Middle frontal gyrus (tissue), 1 donor: Measurements from ENCODE around the gene TSKU.
"Not testable (repeated sequence)": the region's sequence is repeated elsewhere in the genome, so short reads cannot be mapped to it uniquely, and the experiment has no call there.

Experiments
- DNase-seq: peaks from one replicate; pipeline ENCODE4 v3.0.0-alpha.2; 2015; ENCODE audit warnings: low spot score; ENCODE audit errors: extremely low spot score

TSKU gene

DNA sequence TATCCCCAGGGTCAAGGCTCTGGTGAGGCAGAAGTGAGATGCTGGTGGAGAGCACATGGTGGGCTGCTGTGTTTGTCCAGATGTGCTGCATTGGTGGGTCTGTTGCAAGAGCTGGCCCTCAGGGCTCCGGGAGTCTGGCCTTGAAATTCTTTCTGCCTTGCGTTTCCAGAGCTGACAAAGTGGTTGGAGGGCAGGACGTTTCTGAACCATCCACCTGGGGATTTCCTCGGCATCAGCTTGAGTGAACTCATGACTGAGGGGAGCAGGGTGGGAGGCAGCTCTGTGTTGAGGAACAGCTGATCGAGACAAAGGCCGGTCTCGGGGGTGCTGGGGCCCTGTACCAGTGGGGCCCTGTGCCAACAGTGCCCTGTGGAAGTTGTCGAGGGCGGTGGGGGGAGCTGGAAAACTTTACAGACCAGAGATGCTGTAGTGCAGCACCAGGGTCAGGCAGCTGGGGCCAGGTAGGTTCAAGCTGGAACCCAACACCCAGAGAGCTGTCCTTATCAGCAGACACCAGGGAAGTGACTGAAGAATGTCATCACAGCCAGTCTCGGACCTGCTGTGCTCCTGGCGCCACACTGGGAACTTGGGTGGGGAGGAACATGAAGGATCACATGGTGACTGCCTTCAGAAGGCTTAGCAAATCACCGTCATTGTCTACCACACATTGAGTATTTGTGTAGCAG, 4.9 kb downstream of the TSKU start:
- DNase-seq = no peak

DNA sequence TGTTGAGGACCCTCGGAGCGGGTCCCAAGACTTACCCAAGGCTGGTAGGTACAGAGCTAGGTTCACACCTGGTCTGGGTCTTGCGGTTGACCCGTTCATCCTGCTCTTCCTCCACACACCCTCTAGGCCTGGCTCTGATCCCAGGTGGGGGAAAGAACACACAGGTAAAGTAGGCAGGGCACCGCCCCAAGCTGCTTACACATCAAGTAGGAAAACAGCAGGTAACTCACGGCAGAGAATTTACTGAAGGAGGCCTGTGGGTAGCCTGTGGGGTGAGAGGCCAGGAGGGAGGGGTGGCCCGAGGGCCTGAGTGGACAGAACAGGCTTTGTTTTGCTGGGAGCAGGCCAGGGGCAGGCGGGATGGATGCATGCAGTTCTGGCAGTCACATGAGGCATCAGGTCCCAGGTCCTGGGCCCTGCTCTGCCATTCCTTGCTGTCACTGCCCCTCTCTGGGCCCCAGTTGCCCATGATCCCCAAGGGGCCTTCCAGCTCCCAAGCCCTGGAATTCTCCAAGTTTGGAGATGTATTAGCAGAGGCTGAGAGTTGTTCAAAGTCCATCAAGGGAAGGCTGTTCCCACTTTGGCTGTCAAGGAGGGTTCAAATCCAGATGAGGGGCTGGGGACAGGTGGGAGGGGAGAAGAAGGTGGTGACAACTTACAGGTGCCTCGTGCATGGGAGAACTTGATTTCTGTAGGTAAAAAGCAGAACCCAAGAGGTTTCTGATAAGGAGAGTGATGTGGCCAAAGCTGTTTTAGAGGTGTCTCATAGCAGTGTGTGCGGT, 5.7 kb downstream of the TSKU start:
- DNase-seq = no peak

DNA sequence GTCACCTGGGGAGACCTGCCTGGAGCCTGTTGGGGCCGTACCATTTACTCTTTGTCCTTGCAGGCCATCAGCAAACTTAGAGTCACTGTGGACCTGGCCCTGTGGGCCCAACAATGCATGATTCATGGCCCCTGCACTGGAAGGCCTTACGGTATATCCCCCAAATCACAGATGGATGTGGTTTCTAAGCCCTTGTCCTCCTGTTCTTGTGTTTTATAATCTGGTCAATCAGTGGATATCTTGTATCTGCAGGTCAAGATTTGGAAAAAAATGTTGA, 6.2 kb downstream of the TSKU start:
- no peak for DNase-seq

DNA sequence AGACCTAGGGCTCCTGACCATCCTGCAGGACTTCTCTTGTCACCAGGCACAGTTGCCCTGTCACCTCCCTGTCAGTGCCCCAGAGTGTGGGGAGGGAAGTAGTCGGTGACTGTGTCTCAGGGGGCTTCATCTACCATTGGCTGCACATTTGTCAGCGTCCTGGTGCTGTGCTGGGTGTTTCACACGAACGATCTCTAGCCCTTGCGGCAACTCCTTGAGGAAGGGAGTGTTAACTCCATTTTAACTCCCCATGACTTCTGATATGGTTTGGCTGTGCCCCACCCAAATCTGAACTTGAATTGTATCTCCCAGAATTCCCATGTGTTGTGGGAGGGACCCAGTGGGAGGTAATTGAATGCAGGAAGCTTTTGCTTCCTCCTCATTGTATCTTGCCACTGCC, 7.1 kb downstream of the TSKU start:
- DNase-seq = no peak

DNA sequence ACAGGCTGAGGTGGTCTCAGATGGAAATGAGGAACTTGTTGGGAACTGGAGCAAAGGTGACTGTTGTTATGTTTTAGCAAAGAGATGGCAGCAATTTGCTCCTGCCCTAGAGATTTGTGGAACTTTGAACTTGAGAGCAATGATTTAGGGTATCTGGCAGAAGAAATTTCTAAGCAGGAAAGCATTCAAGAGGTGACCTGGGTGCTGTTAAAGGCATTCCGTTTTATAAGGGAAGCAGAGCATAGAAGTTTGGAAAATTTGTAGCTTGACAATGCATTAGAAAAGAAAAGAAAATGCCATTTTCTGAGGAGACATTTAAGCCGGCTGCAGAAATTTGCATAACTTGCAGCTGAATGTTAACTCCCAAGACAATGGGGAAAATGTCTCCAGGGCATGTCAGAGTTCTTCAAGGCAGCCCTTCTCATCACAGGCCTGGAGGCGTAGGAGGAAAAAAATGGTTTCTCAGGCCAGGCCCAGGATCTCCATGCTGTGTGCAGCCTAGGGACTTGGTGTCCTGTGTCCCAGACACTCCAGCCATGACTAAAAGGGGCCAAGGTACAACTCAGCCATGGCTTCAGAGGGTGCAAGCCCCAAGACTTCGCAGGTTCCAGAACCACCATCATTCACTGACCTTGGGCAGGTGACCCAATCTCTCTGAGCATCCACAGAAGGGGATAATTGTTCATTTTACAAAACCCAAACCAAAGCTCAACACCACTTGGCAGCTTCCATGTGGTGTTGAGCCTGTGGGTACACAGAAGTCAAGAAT, 8.0 kb downstream of the TSKU start:
- DNase-seq = not testable (repeated sequence)

DNA sequence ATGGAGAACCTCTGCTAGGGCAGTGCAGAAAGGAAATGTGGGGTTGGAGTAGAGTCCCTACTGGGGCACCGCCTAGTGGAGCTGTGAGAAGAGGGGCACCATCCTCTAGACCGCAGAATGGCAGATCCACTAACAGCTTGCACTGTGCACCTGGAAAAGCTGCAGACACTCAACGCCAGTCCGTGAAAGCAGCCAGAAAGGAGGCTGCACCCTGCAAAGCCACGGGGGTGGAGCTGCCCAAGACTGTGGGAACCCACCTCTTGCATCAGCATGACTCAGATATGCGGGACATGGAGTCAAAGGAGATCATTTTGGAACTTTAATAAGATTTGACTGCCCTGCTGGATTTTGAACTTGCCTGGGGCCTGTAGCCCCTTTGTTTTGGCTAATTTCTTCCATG, 8.7 kb downstream of the TSKU start:
- DNase-seq = no peak

DNA sequence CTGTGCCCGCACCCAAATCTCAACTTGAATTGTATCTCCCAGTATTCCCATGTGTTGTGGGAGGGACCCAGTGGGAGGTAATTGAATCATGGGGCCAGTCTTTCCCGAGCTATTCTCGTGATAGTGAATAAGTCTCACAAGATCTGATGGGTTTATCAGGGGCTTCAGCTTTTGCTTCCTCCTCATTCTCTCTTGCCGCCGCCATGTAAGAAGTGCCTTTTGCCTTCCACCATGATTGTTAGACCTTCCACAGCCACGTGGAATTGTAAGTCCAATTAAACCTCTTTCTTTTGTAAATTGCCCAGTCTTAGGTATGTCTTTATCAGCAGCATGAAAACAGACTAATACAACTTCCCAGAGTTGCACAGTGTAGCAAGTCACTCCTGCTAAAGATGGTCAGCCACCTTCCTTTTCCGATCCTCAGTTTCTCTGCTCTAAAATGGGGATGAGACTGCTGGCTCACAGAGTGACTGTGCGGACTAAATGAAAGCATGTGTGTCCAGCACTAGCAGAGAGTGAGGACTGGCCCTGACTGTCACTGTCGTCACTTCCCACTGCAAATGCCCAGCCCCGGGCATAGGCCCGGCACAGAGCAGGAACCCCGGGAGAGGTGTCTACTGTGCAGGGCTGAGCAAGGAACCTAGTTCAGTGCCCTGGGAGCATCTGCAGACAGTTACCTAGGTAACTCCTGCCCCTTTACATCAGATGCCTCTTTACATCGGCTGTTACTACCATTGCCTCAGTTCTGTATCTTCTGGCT, 9.5 kb downstream of the TSKU start:
- DNase-seq = no peak

DNA sequence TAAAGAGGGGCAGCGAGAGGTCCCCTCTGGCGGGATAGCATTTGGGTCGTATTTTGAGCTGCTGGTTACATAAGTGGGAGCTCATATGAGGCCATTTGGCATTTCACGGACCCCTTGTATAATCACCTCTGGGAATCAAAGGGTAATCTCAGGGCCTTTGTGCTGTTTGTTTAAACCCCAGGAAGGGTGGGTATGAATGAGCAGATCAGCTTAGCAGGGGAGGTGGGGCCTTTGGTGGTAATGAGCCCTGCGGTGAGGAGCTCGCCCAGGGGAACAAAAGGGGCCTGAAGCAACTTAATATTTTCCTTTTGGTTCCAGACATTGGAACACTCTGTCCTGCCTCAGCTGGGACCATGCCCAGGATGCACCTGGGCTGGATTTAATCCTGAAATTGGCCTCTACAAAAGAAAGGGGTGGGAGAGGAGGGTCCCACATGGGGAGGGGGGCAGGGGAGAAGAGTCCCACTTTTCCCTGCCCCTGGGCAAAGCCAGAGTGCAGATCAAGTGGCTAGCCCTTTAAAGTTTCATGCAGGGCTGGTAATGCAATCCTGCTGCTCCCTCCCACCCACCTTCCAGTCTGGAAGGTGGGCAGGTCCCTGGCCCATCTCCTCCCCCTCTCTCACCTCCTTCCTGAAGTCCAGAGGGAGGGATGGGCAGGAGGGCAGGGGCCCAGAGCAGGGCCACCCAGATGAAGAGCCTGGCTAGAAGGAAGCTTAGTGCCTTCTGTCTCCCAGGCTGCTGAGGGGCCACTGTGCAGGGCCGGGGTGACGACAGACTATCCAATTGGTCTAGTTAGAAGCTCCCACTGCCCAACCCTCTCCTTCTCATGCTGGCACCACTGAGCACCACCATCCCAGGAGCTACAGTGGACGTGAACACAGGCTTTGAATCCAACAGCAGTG, 10.5 kb downstream of the TSKU start:
- DNase-seq = no peak

DNA sequence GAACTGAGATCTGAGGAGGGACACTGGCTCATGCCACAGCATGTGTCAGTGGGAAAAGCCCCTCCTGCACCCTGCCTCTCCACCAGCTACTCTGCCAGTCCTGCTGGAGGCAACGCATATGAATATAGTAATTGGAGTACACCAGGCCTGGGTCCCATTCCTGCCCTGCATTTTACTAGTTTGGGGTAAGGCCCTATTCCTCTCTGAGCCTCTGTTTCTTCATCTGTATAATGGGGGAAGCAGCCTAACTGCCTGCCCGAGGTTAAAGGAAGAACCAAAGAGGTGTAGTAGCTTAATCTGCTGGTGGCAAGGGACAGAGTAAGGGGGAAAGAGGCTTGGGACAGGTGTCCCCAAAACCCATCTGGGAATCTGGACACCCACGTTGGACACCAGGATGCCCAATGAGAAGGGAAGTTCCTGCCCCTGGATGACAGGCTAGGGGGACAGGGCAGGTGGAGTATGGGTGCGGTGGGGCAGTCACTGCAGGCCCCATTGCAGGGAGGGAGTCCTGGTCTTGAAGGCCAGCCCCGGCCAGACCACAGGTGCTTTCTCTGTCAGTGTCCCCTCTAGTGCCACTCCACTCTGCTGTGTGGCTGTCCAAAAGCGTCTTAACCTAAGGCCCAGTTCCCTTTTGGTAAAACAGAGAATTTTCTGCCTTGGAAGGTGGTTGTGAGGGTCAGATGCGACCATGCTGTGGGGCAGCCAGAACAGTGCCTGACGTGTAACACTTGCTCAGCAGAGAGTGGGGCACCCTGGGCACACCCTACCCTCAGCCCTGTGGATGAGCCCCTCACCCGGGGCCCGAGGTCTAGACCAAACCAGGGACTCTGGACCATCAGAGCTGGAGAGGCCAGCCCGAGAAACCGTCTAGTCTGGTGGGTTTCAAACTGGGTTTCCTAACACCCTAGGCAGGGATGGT, 11.5 kb downstream of the TSKU start:
- no peak for DNase-seq

DNA sequence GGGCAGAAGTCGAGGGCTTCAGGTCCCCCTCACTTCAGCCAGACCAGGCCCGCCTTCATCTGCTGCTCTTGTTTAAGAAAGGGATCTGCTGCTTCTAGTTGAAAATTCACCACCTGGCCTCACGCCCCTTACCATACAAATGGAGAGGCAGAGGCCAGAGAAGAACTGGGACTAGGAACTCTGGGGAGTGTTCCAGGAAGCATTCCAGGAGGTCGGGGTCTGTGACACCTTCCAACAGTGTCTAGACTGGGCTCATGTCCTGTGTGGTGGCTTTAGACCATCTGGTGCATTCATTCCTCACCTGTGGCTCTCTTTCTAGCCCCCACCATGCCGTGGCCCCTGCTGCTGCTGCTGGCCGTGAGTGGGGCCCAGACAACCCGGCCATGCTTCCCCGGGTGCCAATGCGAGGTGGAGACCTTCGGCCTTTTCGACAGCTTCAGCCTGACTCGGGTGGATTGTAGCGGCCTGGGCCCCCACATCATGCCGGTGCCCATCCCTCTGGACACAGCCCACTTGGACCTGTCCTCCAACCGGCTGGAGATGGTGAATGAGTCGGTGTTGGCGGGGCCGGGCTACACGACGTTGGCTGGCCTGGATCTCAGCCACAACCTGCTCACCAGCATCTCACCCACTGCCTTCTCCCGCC, 12.3 kb downstream of the TSKU start:
- no peak for DNase-seq

DNA sequence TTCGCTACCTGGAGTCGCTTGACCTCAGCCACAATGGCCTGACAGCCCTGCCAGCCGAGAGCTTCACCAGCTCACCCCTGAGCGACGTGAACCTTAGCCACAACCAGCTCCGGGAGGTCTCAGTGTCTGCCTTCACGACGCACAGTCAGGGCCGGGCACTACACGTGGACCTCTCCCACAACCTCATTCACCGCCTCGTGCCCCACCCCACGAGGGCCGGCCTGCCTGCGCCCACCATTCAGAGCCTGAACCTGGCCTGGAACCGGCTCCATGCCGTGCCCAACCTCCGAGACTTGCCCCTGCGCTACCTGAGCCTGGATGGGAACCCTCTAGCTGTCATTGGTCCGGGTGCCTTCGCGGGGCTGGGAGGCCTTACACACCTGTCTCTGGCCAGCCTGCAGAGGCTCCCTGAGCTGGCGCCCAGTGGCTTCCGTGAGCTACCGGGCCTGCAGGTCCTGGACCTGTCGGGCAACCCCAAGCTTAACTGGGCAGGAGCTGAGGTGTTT, 12.8 kb downstream of the TSKU start:
- no peak for DNase-seq

DNA sequence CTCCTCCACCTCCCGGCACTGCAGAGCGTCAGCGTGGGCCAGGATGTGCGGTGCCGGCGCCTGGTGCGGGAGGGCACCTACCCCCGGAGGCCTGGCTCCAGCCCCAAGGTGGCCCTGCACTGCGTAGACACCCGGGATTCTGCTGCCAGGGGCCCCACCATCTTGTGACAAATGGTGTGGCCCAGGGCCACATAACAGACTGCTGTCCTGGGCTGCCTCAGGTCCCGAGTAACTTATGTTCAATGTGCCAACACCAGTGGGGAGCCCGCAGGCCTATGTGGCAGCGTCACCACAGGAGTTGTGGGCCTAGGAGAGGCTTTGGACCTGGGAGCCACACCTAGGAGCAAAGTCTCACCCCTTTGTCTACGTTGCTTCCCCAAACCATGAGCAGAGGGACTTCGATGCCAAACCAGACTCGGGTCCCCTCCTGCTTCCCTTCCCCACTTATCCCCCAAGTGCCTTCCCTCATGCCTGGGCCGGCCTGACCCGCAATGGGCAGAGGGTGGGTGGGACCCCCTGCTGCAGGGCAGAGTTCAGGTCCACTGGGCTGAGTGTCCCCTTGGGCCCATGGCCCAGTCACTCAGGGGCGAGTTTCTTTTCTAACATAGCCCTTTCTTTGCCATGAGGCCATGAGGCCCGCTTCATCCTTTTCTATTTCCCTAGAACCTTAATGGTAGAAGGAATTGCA, 13.5 kb downstream of the TSKU start:
- DNase-seq = no peak

DNA sequence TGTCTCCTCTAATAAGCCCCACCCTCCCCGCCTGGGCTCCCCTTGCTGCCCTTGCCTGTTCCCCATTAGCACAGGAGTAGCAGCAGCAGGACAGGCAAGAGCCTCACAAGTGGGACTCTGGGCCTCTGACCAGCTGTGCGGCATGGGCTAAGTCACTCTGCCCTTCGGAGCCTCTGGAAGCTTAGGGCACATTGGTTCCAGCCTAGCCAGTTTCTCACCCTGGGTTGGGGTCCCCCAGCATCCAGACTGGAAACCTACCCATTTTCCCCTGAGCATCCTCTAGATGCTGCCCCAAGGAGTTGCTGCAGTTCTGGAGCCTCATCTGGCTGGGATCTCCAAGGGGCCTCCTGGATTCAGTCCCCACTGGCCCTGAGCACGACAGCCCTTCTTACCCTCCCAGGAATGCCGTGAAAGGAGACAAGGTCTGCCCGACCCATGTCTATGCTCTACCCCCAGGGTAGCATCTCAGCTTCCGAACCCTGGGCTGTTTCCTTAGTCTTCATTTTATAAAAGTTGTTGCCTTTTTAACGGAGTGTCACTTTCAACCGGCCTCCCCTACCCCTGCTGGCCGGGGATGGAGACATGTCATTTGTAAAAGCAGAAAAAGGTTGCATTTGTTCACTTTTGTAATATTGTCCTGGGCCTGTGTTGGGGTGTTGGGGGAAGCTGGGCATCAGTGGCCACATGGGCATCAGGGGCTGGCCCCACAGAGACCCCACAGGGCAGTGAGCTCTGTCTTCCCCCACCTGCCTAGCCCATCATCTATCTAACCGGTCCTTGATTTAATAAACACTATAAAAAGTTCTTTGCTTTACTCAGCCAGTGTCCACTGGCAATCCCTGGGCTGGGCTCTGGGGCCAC, 14.4 kb downstream of the TSKU start:
- no peak for DNase-seq

DNA sequence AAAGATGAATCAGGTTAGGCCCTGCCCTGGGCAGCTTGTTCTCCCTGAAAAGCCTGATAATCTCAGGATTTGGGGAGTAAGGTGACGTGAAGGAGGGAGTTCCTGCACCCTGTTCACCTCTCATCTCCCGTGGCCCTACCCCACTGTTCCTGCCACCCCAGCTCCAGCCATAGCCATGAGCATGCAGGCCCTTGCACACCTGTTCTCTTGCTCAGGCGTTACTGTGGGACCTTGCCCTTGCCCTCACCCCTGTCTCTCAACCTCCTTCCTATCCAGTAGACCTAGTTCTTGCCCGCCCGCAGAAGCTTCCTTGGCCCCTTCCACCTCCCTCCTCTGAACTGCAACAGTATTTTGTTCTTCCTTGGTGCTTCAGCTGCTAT, 15.0 kb downstream of the TSKU start:
- no peak for DNase-seq

DNA sequence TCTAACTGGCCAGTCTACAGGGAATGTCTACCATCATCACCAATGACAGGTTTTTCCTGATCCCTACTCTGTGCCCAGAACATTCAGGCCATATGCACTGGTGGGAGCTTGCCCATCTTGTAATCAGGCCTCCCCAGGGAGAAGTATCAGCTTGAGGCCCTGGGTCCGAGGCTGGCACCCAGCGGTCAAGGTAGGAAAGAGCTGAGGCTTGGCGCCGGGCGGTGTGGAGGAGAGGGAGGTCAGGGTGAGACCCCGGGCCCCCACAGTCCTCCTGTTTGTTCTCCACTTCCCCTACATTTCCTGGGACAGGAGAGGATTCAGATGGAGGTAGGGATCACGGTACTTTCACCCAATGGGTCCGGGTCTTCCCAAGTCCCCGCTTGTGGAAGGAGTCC, 15.5 kb downstream of the TSKU start:
- no peak for DNase-seq

DNA sequence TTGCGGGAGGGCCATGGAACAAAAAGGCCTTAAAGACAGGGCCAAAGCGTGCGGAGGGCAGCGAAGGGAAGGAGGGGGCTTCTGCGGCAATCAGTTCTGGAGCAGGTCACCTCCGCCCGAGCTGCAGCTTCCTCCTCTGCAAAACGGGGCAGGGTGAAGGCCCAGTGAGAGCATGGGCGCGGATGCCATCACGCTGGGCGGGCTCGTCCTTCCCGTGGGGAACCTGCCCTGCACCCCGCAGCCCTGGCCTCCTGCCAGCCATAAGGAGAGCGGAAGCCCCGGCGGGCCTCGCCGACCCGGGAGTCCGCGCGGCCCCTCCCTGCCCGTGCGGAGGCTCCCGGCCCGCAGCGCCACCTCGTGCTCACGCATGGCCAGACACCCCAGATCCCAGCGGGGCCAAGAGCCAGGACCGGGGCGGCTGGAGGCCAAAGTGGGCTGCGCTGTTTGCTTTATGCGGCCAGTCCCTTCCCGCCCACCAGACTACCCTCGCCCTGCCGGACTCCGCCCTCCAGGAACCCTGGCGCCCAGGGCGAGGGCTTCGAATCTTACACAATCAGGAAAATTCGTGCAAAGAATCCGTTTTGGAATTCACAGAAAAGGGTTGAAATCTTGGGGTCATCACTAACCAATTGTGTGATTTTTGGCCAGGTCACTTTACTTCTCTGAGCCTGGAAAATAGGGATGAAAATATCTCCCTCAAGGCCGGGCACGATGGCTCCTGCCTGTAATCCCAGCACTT, 16.1 kb downstream of the TSKU start:
- DNase-seq = no peak
